MCF 10A (cell line): ENCODE data around the gene WWC2. TPM values are rescaled to one million over a fixed set of nuclear protein-coding genes. Genes with fewer than 3 reads are reported as not detected.
A peak's percentile ranks its signal among the peaks of the same experiment; 100 is the strongest.

ENCODE experiments used
- Bru-seq: library from RNA; stranded (reverse); fragments of 400-500 nt; gene quantifications from one replicate; lab custom pipeline; 2021; lab: Mats Ljungman, UMichigan
- BruChase-seq, 2 experiments: library from RNA; stranded (reverse); fragments of 400-500 nt; gene quantifications; one replicate each; lab custom pipeline; 2021; lab: Mats Ljungman, UMichigan
- BruUV-seq: library from RNA; stranded (reverse); fragments of 400-500 nt; replicated peaks from 2 replicates; lab custom pipeline; 2021; lab: Mats Ljungman, UMichigan
- CTCF ChIA-PET: fragments of 300-600 bp; sonication (Branson Sonifier 250); formaldehyde crosslinking; extraction: SDS; loops from one replicate; lab custom pipeline; 2021; ENCODE audit warnings: antibody characterized with exemption, inconsistent platforms; lab: Yijun Ruan, JAX
- POLR2A ChIA-PET: fragments of 300-600, 350-650 bp; sonication (Branson Sonifier 250); formaldehyde crosslinking; extraction: SDS; loops from one replicate; lab custom pipeline; 2020; ENCODE audit warnings: antibody characterized with exemption, inconsistent platforms; lab: Yijun Ruan, JAX
- DNase-seq: peaks from one replicate; pipeline ENCODE4 v3.0.0-alpha.2; 2018; ENCODE audit not compliant: unreplicated experiment
- H3K27ac Mint-ChIP-seq: one replicate; pipeline ENCODE4 v1.8.0; 2022; ENCODE audit warnings: mild to moderate bottlenecking, low read depth, mixed read lengths; ENCODE audit not compliant: unreplicated experiment
- H3K27me3 Mint-ChIP-seq: one replicate; pipeline ENCODE4 v1.8.0; 2022; ENCODE audit warnings: mixed read lengths; ENCODE audit not compliant: insufficient read depth, unreplicated experiment
- H3K36me3 Mint-ChIP-seq: one replicate; pipeline ENCODE4 v1.8.0; 2022; ENCODE audit warnings: mild to moderate bottlenecking, moderate library complexity, mixed read lengths; ENCODE audit not compliant: insufficient read depth, unreplicated experiment
- H3K4me1 Mint-ChIP-seq: one replicate; pipeline ENCODE4 v1.8.0; 2022; ENCODE audit warnings: mixed read lengths; ENCODE audit not compliant: insufficient read depth, unreplicated experiment
- H3K4me3 Mint-ChIP-seq: one replicate; pipeline ENCODE4 v1.8.0; 2022; ENCODE audit warnings: mild to moderate bottlenecking, moderate library complexity, mixed read lengths; ENCODE audit not compliant: unreplicated experiment
- H3K9me3 Mint-ChIP-seq: one replicate; pipeline ENCODE4 v1.8.0; 2022; ENCODE audit warnings: mixed read lengths; ENCODE audit not compliant: unreplicated experiment
- CTCF ChIP-seq: fragments of 200-600 bp; IDR thresholded peaks from one replicate; pipeline ENCODE4 v1.8.0; 2022; ENCODE audit warnings: antibody characterized with exemption, mild to moderate bottlenecking; ENCODE audit not compliant: unreplicated experiment
- intact Hi-C: fragments of 100-400 bp; cut with micrococcal nuclease; formaldehyde crosslinking; loops from 2 replicates; pipeline ENCODE4 v1.14.1; 2022
- long read RNA-seq: library from polyadenylated mRNA; stranded (forward); transcript quantifications from one replicate; pipeline ENCODE4 v2.0.0, GENCODE V29; 2022
- total RNA-seq: library from RNA; stranded (reverse); gene quantifications from 2 replicates; pipeline ENCODE4 v1.2.3, GENCODE V29; 2022

Gene WWC2
- total RNA-seq (38.6 and 42.4 TPM in 2 replicates), Bru-seq, nascent RNA (percentile 84 among the genes with signal in this experiment), BruChase-seq, experiment 1, labeled RNA remaining after a 6-hour chase (percentile 78 among the genes with signal in this experiment), BruChase-seq, experiment 2, labeled RNA remaining after a 2-hour chase (percentile 79 among the genes with signal in this experiment)
- long read RNA-seq, full-length matches to known transcripts, result 37 of 57 reads
- long read RNA-seq, partial matches to known transcripts, result 5 of 57 reads
- long read RNA-seq, other reads (novel, unspliced or antisense), result 15 of 57 reads

GRCh38 chr4:183098723-183099536 is at the start of gene WWC2:
Gene WWC2 (plus strand): TSS chr4:183099257. CDS start chr4:183099492, 235 bp downstream.
- intact Hi-C loops, result loop anchor here (1.0 to 2.0 kb wide), 4 partner anchors 26 to 163 kb away; no protein-coding TSS in a partner anchor
- no TSS peak for BruUV-seq
- POLR2A ChIA-PET, result interaction anchor here (0.6 to 7.5 kb wide), 30 partner anchors 9 to 696 kb away, joined by 3 to 112 read pairs (median 4); partner anchors contain the start of gene CDKN2AIP

GRCh38 chr4:183053681-183054080 is 45.4 kb upstream of the WWC2 start:
- BruUV-seq, result no TSS peak

More at GRCh38 chr4:183098723-183099536, at the start of gene WWC2:
- H3K27ac Mint-ChIP-seq, result peak within 1 kb of the TSS; percentile 76
- no peak for TF ChIP-seq CTCF
- DNase-seq, result peak; percentile 92
- CTCF ChIA-PET, result interaction anchor here (0.7 to 5.8 kb wide), 12 partner anchors 9 to 263 kb away, joined by 3 to 46 read pairs (median 4); no protein-coding TSS in a partner anchor
- H3K27me3 Mint-ChIP-seq, result no peaks in the 10 kb centered on the region
- H3K4me1 Mint-ChIP-seq, result peaks cover 17% of the 10 kb centered on the region
- no peaks in the 10 kb centered on the region for H3K9me3 Mint-ChIP-seq
- peaks cover 6% of the 10 kb centered on the region for H3K36me3 Mint-ChIP-seq
- peak within 1 kb of the TSS; percentile 78 for H3K4me3 Mint-ChIP-seq

GRCh38 chr4:183057255-183057654 is 41.8 kb upstream of the WWC2 start:
- Mint-ChIP-seq H3K27me3 (no peaks in the 10 kb centered on the region), H3K4me3 (no peak overlapping the region), H3K4me1 (no peaks in the 10 kb centered on the region), H3K27ac (no peak overlapping the region), H3K36me3 (no peaks in the 10 kb centered on the region), H3K9me3 (peaks cover under 1% of the 10 kb centered on the region)
- ChIA-PET POLR2A (no interaction called here), CTCF (interaction anchor here (0.7 to 3.9 kb wide), 6 partner anchors 16 to 204 kb away, joined by 3 to 13 read pairs (median 4); no protein-coding TSS in a partner anchor)
- DNase-seq, result no peak
- intact Hi-C loops, result no loop called here
- TF ChIP-seq CTCF, result no peak
- no TSS peak for BruUV-seq

More at GRCh38 chr4:183053681-183054080, 45.4 kb upstream of the WWC2 start:
- Mint-ChIP-seq H3K36me3 (no peaks in the 10 kb centered on the region), H3K4me1 (no peaks in the 10 kb centered on the region), H3K4me3 (no peak overlapping the region), H3K27me3 (no peaks in the 10 kb centered on the region), H3K27ac (no peak overlapping the region), H3K9me3 (no peaks in the 10 kb centered on the region)
- intact Hi-C loops, result no loop called here
- TF ChIP-seq CTCF, result no peak
- ChIA-PET CTCF (no interaction called here), POLR2A (no interaction called here)
- DNase-seq, result no peak

GRCh38 chr4:183059797-183060196 is 39.3 kb upstream of the WWC2 start:
- peaks cover 7% of the 10 kb centered on the region for H3K9me3 Mint-ChIP-seq

More at GRCh38 chr4:183059797-183060196, 39.3 kb upstream of the WWC2 start:
- H3K27me3 Mint-ChIP-seq, result no peaks in the 10 kb centered on the region
- TF ChIP-seq CTCF, result no peak
- intact Hi-C loops, result no loop called here
- no peaks in the 10 kb centered on the region for H3K4me1 Mint-ChIP-seq
- CTCF ChIA-PET, result interaction anchor here (0.6 to 2.8 kb wide), 2 partner anchors 197 to 202 kb away, joined by 3 to 13 read pairs; no protein-coding TSS in a partner anchor
- no peak overlapping the region for H3K4me3 Mint-ChIP-seq
- no TSS peak for BruUV-seq
- no peaks in the 10 kb centered on the region for H3K36me3 Mint-ChIP-seq
- no peak overlapping the region for H3K27ac Mint-ChIP-seq
- POLR2A ChIA-PET, result no interaction called here
- DNase-seq, result no peak
